ENCODE results near the gene RER1. TPM values are rescaled to one million over a fixed set of nuclear protein-coding genes. Genes with fewer than 3 reads are reported as not detected.

Gene RER1
- total RNA-seq, 1 experiment from 2014 or later: 155 TPM

GRCh38 chr1:2347896-2348295 is 43.7 kb upstream of the RER1 start (continued):
- no peak for TF ChIP-seq ATF3 (IDR thresholded peaks at IDR 0.05)
- no peak for TF ChIP-seq CTCF (IDR thresholded peaks at IDR 0.05 in 2 of 3, conservative IDR thresholded peaks at IDR 0.05 in 1 of 3; ENCODE audit: borderline replicate concordance in 1 of 3, insufficient read depth in 1 of 3, low read depth in 2 of 3, low read length in 2 of 3)
- TF ChIP-seq ZNF274 (IDR thresholded peaks at IDR 0.05; ENCODE audit: low read depth, low read length): no peak

- Histone ChIP-seq H3K79me2 (ENCODE audit: insufficient read depth, low read length) (no peaks in the 10 kb centered on the region), H3K4me2 (ENCODE audit: low read length) (no peak overlapping the region), H3K4me3 (replicated peaks in 1 of 2; ENCODE audit: low read depth in 1 of 2, low read length in 2 of 2) (no peak overlapping the region), H3K36me3 (ENCODE audit: control insufficient read depth in 1 of 2, insufficient read depth in 2 of 2, low read length in 2 of 2) (no peaks in the 10 kb centered on the region), H3K27me3 (ENCODE audit: insufficient read depth, low read length) (no peaks in the 10 kb centered on the region), H2AFZ (ENCODE audit: low read depth, low read length, poor library complexity, severe bottlenecking) (no peak overlapping the region), H3K9ac (ENCODE audit: low read length) (no peak overlapping the region), H4K20me1 (ENCODE audit: insufficient read depth) (no peaks in the 10 kb centered on the region), H3K9me3 (ENCODE audit: control insufficient read depth in 1 of 2, insufficient read depth in 1 of 2, low read depth in 1 of 2, low read length in 2 of 2) (no peaks in the 10 kb centered on the region), H3K9me2 (ENCODE audit: insufficient read depth) (no peaks in the 10 kb centered on the region), H3K4me1 (ENCODE audit: control insufficient read depth in 1 of 2, insufficient read depth in 2 of 2, low read length in 2 of 2) (no peaks in the 10 kb centered on the region), H3K27ac (ENCODE audit: low read depth, low read length) (no peak overlapping the region)
- ChIA-PET RAD21 (ENCODE audit: low non-redundant PET in 1 of 2, low total read pairs in 2 of 2, uncharacterized antibody in 2 of 2, unreplicated experiment in 2 of 2) (no interaction called here), POLR2A (no interaction called here), CTCF (no interaction called here)
- no TSS peak for BruUV-seq (replicated peaks)
- ATAC-seq: no peak
- no peak for DNase-seq (ENCODE audit: low read depth, low spot score)
- intact Hi-C loops (cut with micrococcal nuclease): no loop called here
- TF ChIP-seq TCF7L2 (IDR thresholded peaks at IDR 0.05; ENCODE audit: borderline replicate concordance, extremely low read depth, insufficient read depth, insufficient read length): no peak
- TF ChIP-seq SP1 (IDR thresholded peaks at IDR 0.05; ENCODE audit: low read depth): no peak
- no peak for TF ChIP-seq MAX (IDR thresholded peaks at IDR 0.05)
- no peak for TF ChIP-seq FOSL1 (IDR thresholded peaks at IDR 0.05; ENCODE audit: low read depth)
- no peak for TF ChIP-seq EZH2phosphoT487 (IDR thresholded peaks at IDR 0.05; ENCODE audit: borderline replicate concordance)
- no peak for TF ChIP-seq EZH2 (IDR thresholded peaks at IDR 0.05)
- TF ChIP-seq ZFX (IDR thresholded peaks at IDR 0.05): no peak
- no peak for TF ChIP-seq ATF3 (IDR thresholded peaks at IDR 0.05)
- TF ChIP-seq SIN3A (IDR thresholded peaks at IDR 0.05; ENCODE audit: low read depth): no peak
- no peak for TF ChIP-seq ZNF274 (IDR thresholded peaks at IDR 0.05; ENCODE audit: low read depth, low read length)
- no peak for TF ChIP-seq ELF1 (IDR thresholded peaks at IDR 0.05; ENCODE audit: borderline replicate concordance, low read depth)
- no peak for TF ChIP-seq REST (IDR thresholded peaks at IDR 0.05; ENCODE audit: low read depth)
- TF ChIP-seq POLR2A (IDR thresholded peaks at IDR 0.05; ENCODE audit: borderline replicate concordance, extremely low read depth, insufficient read depth, insufficient read length): no peak
- no peak for TF ChIP-seq POLR2AphosphoS5 (IDR thresholded peaks at IDR 0.05; ENCODE audit: low read depth, low read length)
- no peak for TF ChIP-seq JUND (IDR thresholded peaks at IDR 0.05)
Measured at GRCh38 chr1:2348346-2349325, 43.0 kb upstream of the RER1 start.
